GM06990 (cell line): ENCODE data around the gene KRTAP17-1.

Source experiments
- DNase-seq: peaks from one replicate; pipeline ENCODE4 v3.0.0-alpha.2; 2011; ENCODE audit not compliant: insufficient read length; ENCODE audit errors: extremely low read depth
- H3K27me3 ChIP-seq: replicated peaks from 2 replicates; pipeline ENCODE4 v1.6.0; 2011; ENCODE audit warnings: low read length; ENCODE audit not compliant: control insufficient read depth, insufficient read depth
- H3K36me3 ChIP-seq: 2 replicates; pipeline ENCODE4 v1.5.1; 2011; ENCODE audit warnings: low read length; ENCODE audit not compliant: control insufficient read depth, insufficient read depth
- H3K4me3 ChIP-seq: replicated peaks from 2 replicates; pipeline ENCODE4 v1.5.1; 2011; ENCODE audit warnings: low read depth, mild to moderate bottlenecking, control low read depth, low read length
- TF ChIP-seq, protein P1 (sequence below): IDR thresholded peaks from 2 replicates; pipeline ENCODE4 v1.5.1; 2011; ENCODE audit warnings: low read length, control low read depth, mild to moderate bottlenecking, inconsistent platforms; ENCODE audit not compliant: insufficient read depth, poor library complexity, severe bottlenecking

KRTAP17-1 gene

GRCh38 chr17:41329279-41329948 is 13.9 kb upstream of the KRTAP17-1 start:
- H3K27me3 ChIP-seq, result no peaks in the 10 kb centered on the region; the same call in 1 of the 2 replicates
- no peak overlapping the region for H3K4me3 ChIP-seq
- TF ChIP-seq, protein P1, sequence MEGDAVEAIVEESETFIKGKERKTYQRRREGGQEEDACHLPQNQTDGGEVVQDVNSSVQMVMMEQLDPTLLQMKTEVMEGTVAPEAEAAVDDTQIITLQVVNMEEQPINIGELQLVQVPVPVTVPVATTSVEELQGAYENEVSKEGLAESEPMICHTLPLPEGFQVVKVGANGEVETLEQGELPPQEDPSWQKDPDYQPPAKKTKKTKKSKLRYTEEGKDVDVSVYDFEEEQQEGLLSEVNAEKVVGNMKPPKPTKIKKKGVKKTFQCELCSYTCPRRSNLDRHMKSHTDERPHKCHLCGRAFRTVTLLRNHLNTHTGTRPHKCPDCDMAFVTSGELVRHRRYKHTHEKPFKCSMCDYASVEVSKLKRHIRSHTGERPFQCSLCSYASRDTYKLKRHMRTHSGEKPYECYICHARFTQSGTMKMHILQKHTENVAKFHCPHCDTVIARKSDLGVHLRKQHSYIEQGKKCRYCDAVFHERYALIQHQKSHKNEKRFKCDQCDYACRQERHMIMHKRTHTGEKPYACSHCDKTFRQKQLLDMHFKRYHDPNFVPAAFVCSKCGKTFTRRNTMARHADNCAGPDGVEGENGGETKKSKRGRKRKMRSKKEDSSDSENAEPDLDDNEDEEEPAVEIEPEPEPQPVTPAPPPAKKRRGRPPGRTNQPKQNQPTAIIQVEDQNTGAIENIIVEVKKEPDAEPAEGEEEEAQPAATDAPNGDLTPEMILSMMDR, result peak; percentile 37
- DNase-seq, result no peak
- H3K36me3 ChIP-seq, result no peaks in the 10 kb centered on the region

- H3K36me3 ChIP-seq, result no peaks in the 10 kb centered on the region
- H3K27me3 ChIP-seq, result no peaks in the 10 kb centered on the region; the same call in 1 of the 2 replicates
- TF ChIP-seq, protein P1, result no peak
- DNase-seq, result no peak
- H3K4me3 ChIP-seq, result no peak overlapping the region
Observed at GRCh38 chr17:41328207-41328606, 12.7 kb upstream of the KRTAP17-1 start.

- no peak for DNase-seq
- no peak overlapping the region for H3K4me3 ChIP-seq
- no peaks in the 10 kb centered on the region for H3K36me3 ChIP-seq
- H3K27me3 ChIP-seq, result no peaks in the 10 kb centered on the region; the same call in 1 of the 2 replicates
- TF ChIP-seq, protein P1, result no peak
Observed at GRCh38 chr17:41327411-41328120, 12.1 kb upstream of the KRTAP17-1 start.

GRCh38 chr17:41326173-41327145 is 10.9 kb upstream of the KRTAP17-1 start:
- Histone ChIP-seq H3K36me3 (no peaks in the 10 kb centered on the region), H3K27me3 (no peaks in the 10 kb centered on the region; the same call in 1 of the 2 replicates), H3K4me3 (no peak overlapping the region)
- TF ChIP-seq, protein P1, result no peak
- DNase-seq, result no peak

GRCh38 chr17:41325611-41326010 is 10.1 kb upstream of the KRTAP17-1 start:
- Histone ChIP-seq H3K27me3 (no peaks in the 10 kb centered on the region; the same call in 1 of the 2 replicates), H3K36me3 (no peaks in the 10 kb centered on the region), H3K4me3 (no peak overlapping the region)
- TF ChIP-seq, protein P1, result no peak
- no peak for DNase-seq
